GM12892 (cell line): Measurements from ENCODE around the gene MOSPD2. TPM values are rescaled to one million over a fixed set of nuclear protein-coding genes. Genes with fewer than 3 reads are reported as not detected.

Source experiments
- DNase-seq: peaks from one replicate; pipeline ENCODE4 v3.0.0; 2011; ENCODE audit not compliant: insufficient read length
- FAIRE-seq: peaks from 2 replicates; lab custom pipeline; 2011; peaks lifted over from hg19 to GRCh38; lab: Jason Lieb, UNC
- POLR2A ChIP-seq: IDR thresholded peaks from 2 replicates; pipeline ENCODE4 v1.6.1; 2011; ENCODE audit warnings: low read depth, low read length, control low read depth
- POLR2AphosphoS5 ChIP-seq: IDR thresholded peaks from 2 replicates; pipeline ENCODE4 v1.6.1; 2011; ENCODE audit warnings: low read depth, low read length, control low read depth
- TAF1 ChIP-seq: IDR thresholded peaks from 2 replicates; pipeline ENCODE4 v1.6.1; 2011; ENCODE audit warnings: low read depth, mild to moderate bottlenecking, control low read depth, low read length, borderline replicate concordance
- polyA plus RNA-seq: library from polyadenylated mRNA; unstranded; fragments of >200 nt; gene quantifications from one replicate; pipeline ENCODE4 v1.2.1, GENCODE V29; 2012; ENCODE audit warnings: missing spikeins, inconsistent platforms; ENCODE audit not compliant: missing spikeins

Gene MOSPD2
- 6.6 TPM for polyA plus RNA-seq

DNA sequence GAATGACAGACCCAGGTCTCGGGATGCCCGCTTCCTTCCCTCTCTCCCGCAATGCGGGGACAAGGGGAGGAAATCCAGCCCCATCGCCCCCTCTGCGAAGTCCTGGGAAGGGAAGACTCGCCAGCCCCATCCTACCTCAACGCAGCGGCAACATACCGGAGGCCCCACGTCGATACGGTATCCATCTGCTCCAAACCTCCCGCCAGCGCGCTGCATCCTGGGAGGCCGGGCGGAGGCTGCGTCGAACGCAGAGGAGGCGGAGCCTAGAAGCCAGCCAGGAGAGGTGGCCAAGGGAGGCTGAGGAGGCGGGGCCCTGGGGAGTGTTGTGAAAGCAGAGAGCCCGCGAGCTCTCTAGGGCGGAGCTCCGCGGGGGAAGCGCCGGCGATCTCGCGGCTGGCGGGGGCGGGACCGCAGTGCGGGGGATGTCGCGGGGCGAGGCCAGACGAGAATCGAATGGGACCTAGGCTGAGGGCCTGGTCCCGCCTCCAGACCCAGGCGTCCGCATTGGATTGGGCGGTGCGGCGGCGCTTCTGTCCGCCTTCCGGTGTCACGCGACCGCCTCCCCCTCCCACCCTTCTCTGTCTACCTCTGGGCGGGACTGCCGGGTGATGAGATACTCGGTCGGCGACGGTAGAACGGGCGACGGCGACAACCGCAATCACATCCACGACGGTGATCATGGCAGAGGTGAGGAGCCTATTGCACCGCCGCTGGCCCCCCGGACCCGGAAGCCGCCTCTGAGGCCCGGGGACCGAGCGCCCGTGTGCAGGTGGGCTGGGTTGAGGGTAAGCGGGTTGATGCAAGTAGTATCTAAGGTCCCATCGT lies at the start of gene MOSPD2, which contains the start of gene FANCB:
Gene MOSPD2, plus strand, starts transcription at position 571 of the 825 bp plus-strand sequence. Its CDS starts 108 bp downstream, at position 679.
Gene FANCB, minus strand, starts transcription at position 219 of the 825 bp plus-strand sequence. CDS start 7,559 bp downstream, outside the sequence.
- FAIRE-seq (peak; percentile 92), DNase-seq (peak; percentile 63)
- TF ChIP-seq POLR2A (peak; percentile 49; the same call in 1 of the 2 replicates), POLR2AphosphoS5 (peak; percentile 30; the same call in 1 of the 2 replicates), TAF1 (no peak)

DNA sequence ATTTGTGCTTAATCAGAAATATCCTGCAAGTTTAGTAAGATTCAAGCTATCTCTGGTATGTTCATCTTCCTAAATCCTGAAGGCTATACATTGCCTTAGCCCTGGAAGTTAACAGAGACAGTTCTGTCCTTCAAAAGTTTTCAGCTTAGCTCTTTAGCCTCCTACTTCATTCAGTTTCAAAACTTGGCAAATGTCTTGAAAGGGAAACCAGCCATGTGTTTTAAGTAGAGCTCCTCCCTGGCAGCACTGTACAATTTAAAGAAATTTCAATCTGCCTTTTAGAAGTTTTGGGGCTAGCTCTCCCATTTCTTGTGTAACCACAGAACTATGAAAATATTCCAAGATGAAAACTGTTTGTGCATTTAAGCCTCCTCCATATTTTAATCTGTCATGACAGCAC lies 47.4 kb upstream of the MOSPD2 start:
- no peak for TF ChIP-seq POLR2AphosphoS5
- TF ChIP-seq POLR2A, result no peak
- TF ChIP-seq TAF1, result no peak
- DNase-seq (no peak), FAIRE-seq (no peak)

DNA sequence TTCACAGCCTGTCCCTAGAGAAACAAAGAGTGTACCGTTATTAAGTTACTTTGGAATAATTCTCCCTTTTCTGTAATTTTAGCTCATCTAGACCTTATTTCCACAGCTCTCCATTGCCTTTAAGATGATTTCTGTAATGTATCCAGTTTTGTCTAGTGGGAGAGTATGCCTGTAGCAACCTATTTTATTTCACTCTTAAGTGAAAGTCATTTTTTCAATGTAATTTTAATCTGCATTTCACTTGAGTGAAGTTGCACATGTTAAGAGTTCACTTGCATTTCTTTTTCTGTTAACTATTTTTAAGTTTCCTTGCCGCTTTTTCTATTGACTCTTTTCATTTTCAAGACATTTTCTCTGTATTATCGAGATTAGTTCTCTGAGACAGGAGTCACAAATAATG lies 46.9 kb upstream of the MOSPD2 start:
- TF ChIP-seq POLR2AphosphoS5 (no peak), TAF1 (no peak), POLR2A (no peak)
- no peak for DNase-seq
- FAIRE-seq, result no peak

DNA sequence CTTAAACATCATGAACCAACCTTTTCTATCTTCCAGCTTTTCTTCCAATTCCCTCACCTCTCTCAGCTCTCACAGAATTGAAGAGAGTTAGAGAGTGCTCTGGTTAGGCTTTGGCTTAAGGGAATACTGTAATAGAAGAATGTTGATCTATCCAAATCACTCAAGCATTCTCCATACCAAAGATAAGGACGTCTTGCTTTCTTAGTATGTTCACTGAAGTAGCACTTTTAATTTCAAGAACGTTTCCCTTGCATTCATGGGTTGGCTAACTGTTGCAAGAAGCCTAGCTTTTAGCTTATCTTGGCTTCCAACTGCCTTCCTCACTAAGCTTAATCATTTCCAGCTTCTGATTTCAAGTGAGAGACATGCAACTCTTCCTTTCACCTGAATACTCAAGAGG lies 43.6 kb upstream of the MOSPD2 start:
- DNase-seq, result no peak
- no peak for FAIRE-seq
- TF ChIP-seq POLR2A (no peak), POLR2AphosphoS5 (no peak), TAF1 (no peak)

DNA sequence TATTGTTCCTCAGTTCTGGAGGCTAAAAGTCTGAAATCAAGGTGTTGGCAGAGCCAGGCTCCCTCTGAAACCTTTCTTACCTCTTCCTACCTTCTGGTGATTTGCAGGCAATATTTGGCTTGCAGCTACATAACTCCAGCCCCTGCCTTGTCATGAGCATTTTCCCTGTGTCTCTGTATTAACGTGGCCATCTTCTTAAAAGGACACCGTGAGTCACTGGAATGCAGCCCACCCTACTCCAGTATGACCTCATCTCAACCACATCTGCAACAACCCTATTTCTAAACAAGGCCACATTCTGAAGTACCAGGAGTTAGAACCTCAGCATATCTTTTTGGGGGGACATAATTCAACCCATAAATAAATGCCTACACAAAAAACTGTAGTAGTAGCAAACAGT lies 41.1 kb upstream of the MOSPD2 start:
- no peak for DNase-seq
- FAIRE-seq, result no peak
- no peak for TF ChIP-seq POLR2AphosphoS5
- TF ChIP-seq TAF1, result no peak
- TF ChIP-seq POLR2A, result no peak

DNA sequence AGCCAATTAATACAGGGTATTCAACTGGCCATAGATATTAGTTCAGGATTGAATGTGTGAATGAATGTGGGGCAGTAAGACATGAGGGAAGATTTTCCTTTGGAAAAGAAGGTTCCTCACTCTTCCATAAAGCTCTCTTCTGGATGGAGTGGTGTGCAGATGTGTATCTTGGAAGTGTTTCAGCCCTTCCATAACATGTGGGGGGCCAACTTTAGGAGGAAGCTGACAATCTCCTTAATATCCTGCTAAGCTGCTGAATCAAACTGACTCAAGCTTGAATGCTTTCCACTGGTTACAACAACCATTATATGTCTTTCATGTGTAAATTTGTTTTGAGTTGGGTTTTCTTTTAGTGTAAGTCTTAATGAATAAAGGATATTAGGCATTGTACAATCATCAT lies 40.6 kb upstream of the MOSPD2 start:
- TF ChIP-seq POLR2AphosphoS5 (no peak), POLR2A (no peak), TAF1 (no peak)
- FAIRE-seq (no peak), DNase-seq (no peak)

DNA sequence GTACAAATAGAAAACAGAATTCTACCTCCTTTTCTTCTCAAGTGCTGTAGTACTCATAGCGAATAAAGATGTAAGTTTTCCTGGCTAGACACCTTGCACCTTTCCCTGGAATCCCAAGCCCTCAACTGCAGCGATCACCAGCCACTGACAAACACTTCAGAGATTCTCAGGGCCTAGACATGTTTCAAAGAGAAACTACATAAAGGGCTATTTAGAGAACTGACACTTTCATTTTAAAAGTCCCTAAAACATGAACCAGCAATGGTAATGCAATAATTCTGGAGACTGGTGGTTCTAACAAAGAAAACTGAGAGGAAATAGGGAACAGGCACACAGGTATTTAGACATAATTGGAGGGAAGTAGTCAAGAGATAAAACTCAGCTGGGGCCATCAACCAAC lies 36.1 kb upstream of the MOSPD2 start:
- DNase-seq (no peak), FAIRE-seq (no peak)
- no peak for TF ChIP-seq POLR2AphosphoS5
- TF ChIP-seq TAF1, result no peak
- TF ChIP-seq POLR2A, result no peak

DNA sequence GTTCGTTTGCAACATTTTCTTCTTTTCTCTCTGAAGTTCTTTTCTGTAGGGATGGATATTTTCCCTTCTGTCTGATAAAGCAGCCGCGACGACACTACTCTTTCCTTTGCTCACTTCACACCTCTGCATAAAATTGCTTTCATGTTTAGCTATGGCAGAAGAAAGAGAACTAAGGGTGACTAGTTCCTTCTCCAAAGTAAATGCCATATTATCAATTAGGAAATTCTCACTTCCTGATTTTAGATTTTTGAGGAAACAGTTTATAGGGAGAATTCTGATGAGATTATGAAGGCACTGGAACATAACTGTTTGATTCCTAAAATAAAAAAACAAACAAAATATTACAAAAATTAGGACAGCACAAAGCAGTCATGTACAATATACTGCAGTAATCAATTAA lies 29.6 kb upstream of the MOSPD2 start:
- TF ChIP-seq TAF1, result no peak
- TF ChIP-seq POLR2A, result no peak
- no peak for TF ChIP-seq POLR2AphosphoS5
- FAIRE-seq, result no peak
- DNase-seq, result no peak

DNA sequence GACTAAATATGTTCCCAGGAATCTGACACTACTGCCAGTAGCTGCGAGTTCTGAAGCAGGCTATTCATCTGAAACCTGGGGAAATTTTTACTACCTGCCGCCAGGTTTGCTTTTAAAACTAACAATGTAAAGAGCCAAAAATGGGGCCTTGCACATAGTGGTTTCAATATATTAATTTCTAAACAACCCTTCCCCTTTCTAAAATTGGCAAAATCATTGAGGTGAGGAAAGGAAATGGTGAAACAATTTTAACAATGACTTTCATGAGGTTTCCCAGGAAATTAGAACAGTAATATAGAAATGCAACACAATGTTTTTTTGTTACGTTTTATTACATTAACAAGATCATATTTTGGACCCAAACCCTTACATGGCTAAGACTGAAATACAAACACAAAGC lies 21.7 kb upstream of the MOSPD2 start:
- DNase-seq (no peak), FAIRE-seq (no peak)
- TF ChIP-seq POLR2AphosphoS5 (no peak), POLR2A (no peak), TAF1 (no peak)

DNA sequence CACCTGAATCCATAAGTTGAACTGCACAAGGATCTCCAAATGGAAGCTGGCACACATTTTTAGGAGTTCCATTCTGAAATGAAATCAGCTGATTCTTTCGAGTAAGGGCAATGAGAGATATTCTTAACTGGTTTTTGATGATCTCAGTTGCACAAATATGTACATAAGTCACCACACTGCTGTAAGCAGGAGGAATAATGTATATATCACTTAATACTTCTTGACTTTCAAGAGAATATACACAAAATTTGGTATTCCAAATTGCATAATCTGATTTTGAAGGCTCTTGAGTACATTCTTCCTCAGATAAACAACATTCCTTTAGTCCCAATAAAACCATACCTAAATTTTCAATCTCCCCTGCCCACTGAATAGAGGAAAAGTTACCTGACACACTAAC lies 8.6 kb upstream of the MOSPD2 start:
- FAIRE-seq, result no peak
- TF ChIP-seq TAF1, result no peak
- no peak for TF ChIP-seq POLR2AphosphoS5
- TF ChIP-seq POLR2A, result no peak
- DNase-seq, result no peak

DNA sequence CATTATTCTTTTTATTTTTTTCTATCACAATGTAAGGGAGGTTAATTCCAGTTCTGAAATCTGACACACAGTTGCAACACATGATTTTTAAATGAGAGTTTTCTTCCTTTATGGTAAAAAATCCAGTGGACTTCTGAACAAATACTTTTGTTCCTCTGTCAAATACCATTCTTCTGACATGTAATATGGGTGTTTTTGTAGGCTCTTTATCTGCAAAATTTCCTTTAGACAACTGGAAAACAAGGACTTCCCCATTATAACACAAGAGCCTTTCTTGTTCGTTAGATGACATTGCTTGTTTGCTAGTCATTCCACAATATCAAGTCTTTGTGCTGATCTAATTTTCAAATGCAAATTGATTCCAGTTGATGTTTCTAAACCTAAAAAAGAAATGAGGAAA lies 8.0 kb upstream of the MOSPD2 start:
- DNase-seq (no peak), FAIRE-seq (no peak)
- no peak for TF ChIP-seq POLR2A
- no peak for TF ChIP-seq TAF1
- no peak for TF ChIP-seq POLR2AphosphoS5

DNA sequence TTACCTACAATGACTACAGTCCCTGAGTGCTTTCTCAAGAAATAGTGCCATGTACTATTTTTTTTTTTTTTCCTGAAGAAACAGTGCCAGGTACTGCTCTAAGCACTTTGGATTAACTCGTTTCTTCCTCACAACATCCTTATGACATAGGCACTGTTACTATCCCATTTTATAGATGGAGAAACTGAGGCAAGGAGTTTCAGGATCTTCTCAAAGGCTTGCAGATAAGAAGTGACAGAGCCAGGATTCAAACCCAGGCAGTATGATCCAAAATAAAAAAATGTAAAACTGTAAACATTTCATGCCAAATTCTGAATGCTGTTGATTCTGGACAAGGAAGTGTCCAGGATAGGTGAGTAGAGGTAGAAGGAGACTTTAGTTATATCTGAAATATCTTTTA lies 1.5 kb upstream of the MOSPD2 start:
- DNase-seq, result no peak
- no peak for TF ChIP-seq POLR2A
- TF ChIP-seq POLR2AphosphoS5, result no peak
- TF ChIP-seq TAF1, result no peak
- FAIRE-seq, result no peak
